HL-60 (cell line): ENCODE data around the gene PIK3CG.

Source experiments
- DNase-seq, 2 experiments: peaks; one replicate each; pipeline ENCODE4 v3.0.0-alpha.2; 2010 to 2020; ENCODE audit warnings: low read depth in 1 of 2, low spot score in 1 of 2
- H3K27ac ChIP-seq: fragments of 250-450 bp; sonication (Bioruptor Pico); replicated peaks from 2 replicates; pipeline ENCODE4 v1.5.1; 2020; ENCODE audit warnings: mild to moderate bottlenecking, moderate library complexity
- H3K27me3 ChIP-seq: fragments of 250-450 bp; sonication (Bioruptor Pico); 2 replicates; pipeline ENCODE4 v1.5.1; 2021; ENCODE audit warnings: mild to moderate bottlenecking, moderate library complexity; ENCODE audit not compliant: insufficient read depth, poor library complexity, severe bottlenecking
- H3K4me3 ChIP-seq: replicated peaks from 2 replicates; pipeline ENCODE4 v1.5.1; 2011; ENCODE audit warnings: mild to moderate bottlenecking, control low read depth, low read length; ENCODE audit not compliant: insufficient read depth
- CTCF ChIP-seq: IDR thresholded peaks from one replicate; pipeline ENCODE4 v1.5.1; 2011; ENCODE audit warnings: low read length, control low read depth, inconsistent platforms; ENCODE audit not compliant: insufficient read depth
- GABPA ChIP-seq: IDR thresholded peaks from 2 replicates; pipeline ENCODE4 v1.6.1; 2012; ENCODE audit warnings: low read depth
- POLR2AphosphoS5 ChIP-seq: IDR thresholded peaks from 2 replicates; pipeline ENCODE4 v1.6.1; 2012; ENCODE audit warnings: low read depth
- REST ChIP-seq: IDR thresholded peaks from 2 replicates; pipeline ENCODE4 v1.6.1; 2012; ENCODE audit warnings: low read depth; ENCODE audit not compliant: insufficient replicate concordance
- SPI1 ChIP-seq: IDR thresholded peaks from 2 replicates; pipeline ENCODE4 v1.6.1; 2012; ENCODE audit warnings: low read depth, mild to moderate bottlenecking, borderline replicate concordance

Gene PIK3CG

GRCh38 chr7:106938803-106939202 is 73.7 kb downstream of the PIK3CG start:
- no peak for TF ChIP-seq SPI1
- TF ChIP-seq REST: no peak
- TF ChIP-seq POLR2AphosphoS5: no peak
- no peak for TF ChIP-seq GABPA
- TF ChIP-seq CTCF: no peak
- Histone ChIP-seq H3K4me3 (no peak overlapping the region), H3K27me3 (no peaks in the 10 kb centered on the region), H3K27ac (no peak overlapping the region)
- no peak for DNase-seq

- H3K4me3 ChIP-seq: no peak overlapping the region
- no peaks in the 10 kb centered on the region for H3K27me3 ChIP-seq
- TF ChIP-seq SPI1: no peak
- TF ChIP-seq REST: no peak
- TF ChIP-seq GABPA: no peak
- TF ChIP-seq POLR2AphosphoS5: no peak
- TF ChIP-seq CTCF: no peak
- no peak overlapping the region for H3K27ac ChIP-seq
- DNase-seq: no peak
Observed at GRCh38 chr7:106944035-106944665, 79.1 kb downstream of the PIK3CG start.

- peak; percentile 20 for TF ChIP-seq CTCF
- no peak for TF ChIP-seq GABPA
- DNase-seq: peak; percentile 34 to 58
- H3K27ac ChIP-seq: no peak overlapping the region
- no peaks in the 10 kb centered on the region for H3K27me3 ChIP-seq
- no peak overlapping the region for H3K4me3 ChIP-seq
Observed at GRCh38 chr7:106947244-106947728, 82.2 kb downstream of the PIK3CG start.
